GM06990 (cell line): ENCODE measurements around the gene PIK3CB.
"Not testable (repeated sequence)": the region's sequence is repeated elsewhere in the genome, so short reads cannot be mapped to it uniquely, and the experiment has no call there.

ENCODE experiments used
- DNase-seq: peaks from one replicate; pipeline ENCODE4 v3.0.0-alpha.2; 2011; ENCODE audit not compliant: insufficient read length; ENCODE audit errors: extremely low read depth
- H3K27me3 ChIP-seq: replicated peaks from 2 replicates; pipeline ENCODE4 v1.6.0; 2011; ENCODE audit warnings: low read length; ENCODE audit not compliant: control insufficient read depth, insufficient read depth
- H3K36me3 ChIP-seq: 2 replicates; pipeline ENCODE4 v1.5.1; 2011; ENCODE audit warnings: low read length; ENCODE audit not compliant: control insufficient read depth, insufficient read depth
- H3K4me3 ChIP-seq: replicated peaks from 2 replicates; pipeline ENCODE4 v1.5.1; 2011; ENCODE audit warnings: low read depth, mild to moderate bottlenecking, control low read depth, low read length
- TF ChIP-seq, protein P1 (sequence below): IDR thresholded peaks from 2 replicates; pipeline ENCODE4 v1.5.1; 2011; ENCODE audit warnings: low read length, control low read depth, mild to moderate bottlenecking, inconsistent platforms; ENCODE audit not compliant: insufficient read depth, poor library complexity, severe bottlenecking

The PIK3CB gene

DNA sequence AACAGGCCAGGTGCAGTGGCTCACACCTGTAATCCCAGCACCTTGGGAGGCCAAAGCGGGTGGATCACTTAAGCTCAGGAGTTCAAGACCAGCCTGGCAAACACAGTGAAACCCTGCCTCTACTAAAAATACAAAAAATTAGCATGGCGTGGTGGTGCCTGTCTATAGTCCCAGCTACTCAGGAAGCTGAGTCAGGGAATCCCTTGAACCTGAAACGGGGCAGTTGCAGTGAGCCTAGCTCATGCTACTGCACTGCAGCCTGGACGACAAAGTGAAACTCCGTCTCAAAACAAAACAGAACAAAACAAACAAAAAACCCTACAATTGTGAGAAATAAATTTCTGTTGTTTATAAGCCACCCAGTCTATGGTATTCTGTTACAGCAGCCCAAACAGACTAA lies 94.7 kb downstream of the PIK3CB start:
- Histone ChIP-seq H3K4me3 (no peak overlapping the region), H3K27me3 (no peaks in the 10 kb centered on the region), H3K36me3 (no peaks in the 10 kb centered on the region)
- DNase-seq: no peak
- TF ChIP-seq, protein P1, sequence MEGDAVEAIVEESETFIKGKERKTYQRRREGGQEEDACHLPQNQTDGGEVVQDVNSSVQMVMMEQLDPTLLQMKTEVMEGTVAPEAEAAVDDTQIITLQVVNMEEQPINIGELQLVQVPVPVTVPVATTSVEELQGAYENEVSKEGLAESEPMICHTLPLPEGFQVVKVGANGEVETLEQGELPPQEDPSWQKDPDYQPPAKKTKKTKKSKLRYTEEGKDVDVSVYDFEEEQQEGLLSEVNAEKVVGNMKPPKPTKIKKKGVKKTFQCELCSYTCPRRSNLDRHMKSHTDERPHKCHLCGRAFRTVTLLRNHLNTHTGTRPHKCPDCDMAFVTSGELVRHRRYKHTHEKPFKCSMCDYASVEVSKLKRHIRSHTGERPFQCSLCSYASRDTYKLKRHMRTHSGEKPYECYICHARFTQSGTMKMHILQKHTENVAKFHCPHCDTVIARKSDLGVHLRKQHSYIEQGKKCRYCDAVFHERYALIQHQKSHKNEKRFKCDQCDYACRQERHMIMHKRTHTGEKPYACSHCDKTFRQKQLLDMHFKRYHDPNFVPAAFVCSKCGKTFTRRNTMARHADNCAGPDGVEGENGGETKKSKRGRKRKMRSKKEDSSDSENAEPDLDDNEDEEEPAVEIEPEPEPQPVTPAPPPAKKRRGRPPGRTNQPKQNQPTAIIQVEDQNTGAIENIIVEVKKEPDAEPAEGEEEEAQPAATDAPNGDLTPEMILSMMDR: no peak

DNA sequence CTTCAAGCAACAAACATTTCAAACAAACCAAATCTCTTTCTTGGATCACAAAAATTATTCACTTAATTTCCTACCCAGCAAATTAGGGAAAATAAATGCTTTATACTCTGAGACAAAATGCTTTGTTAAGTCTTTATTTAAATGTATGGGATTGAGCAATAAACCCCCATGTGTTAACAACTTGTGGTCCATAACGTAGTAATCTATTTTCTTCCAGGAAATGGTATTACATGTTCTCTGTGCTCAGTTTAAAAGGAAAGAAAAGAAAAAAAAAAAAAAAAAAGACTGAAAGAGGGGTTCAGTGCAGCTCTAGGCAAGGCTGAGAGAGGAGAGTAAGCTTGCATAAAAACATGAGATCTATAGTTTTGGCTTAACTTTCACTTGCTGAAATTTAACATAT lies 102.3 kb downstream of the PIK3CB start:
- DNase-seq: no peak
- TF ChIP-seq, protein P1: no peak
- H3K36me3 ChIP-seq: no peaks in the 10 kb centered on the region

DNA sequence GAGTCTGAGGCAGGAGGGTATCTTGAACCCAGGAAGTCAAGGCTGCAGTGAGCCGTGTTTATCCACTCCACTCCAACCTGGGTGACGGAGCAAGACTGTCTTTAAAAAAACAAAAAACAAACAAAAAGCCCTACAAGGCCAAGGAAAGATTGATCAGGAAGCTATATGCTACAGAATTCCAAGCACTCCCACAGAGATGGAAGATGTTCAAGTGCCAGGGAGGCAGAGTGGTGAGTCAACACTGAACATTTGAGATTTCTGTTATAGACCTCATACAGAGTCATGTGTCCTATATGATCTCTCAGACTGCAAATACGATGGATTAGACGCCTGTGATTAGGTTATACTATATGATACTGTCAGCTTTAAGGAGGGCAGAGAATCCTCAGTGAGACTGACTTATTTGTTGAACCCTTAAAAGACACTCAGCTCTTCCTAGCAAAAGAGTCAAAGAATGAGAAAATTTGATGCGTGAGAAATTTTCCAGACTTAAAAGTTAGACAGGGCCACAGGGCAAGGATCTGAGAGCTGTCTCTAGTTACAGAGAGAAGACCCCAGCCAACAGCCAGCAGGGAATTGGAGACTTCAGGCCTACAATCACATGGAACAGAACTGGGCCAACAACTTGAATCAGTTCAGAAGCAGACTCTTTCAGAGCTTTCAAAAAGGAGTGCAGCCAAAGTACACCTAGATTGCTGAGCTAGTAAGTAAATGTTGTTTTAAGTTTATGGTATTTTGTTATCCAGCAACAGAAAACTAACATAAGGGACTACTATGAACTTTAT lies 107.6 kb downstream of the PIK3CB start:
- Histone ChIP-seq H3K4me3 (no peak overlapping the region), H3K27me3 (no peaks in the 10 kb centered on the region), H3K36me3 (no peaks in the 10 kb centered on the region)
- TF ChIP-seq, protein P1: no peak
- DNase-seq: no peak

More for the DNA sequence above, 102.3 kb downstream of the PIK3CB start:
- no peaks in the 10 kb centered on the region for H3K27me3 ChIP-seq
- no peak overlapping the region for H3K4me3 ChIP-seq

DNA sequence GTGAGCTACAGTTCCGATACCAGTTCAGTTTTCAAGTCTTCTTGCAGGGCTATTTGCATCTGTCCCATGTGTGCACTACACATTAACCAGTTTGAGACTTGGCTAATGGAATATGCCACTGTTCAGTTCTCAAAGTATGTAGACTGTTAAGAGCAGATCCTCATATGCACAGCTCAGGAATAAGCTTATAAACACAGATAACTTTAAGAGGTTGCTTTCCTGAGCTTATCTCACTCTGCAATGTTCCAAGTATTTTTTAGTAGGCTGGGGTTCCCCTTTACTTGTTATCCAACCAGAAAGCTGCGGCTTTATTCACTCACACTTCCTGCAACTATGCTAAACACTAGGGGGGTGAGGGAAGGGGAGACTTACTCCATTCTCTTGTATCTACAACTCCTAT lies 108.7 kb downstream of the PIK3CB start:
- not testable (repeated sequence) for H3K36me3 ChIP-seq, H3K4me3 ChIP-seq, H3K27me3 ChIP-seq, DNase-seq

DNA sequence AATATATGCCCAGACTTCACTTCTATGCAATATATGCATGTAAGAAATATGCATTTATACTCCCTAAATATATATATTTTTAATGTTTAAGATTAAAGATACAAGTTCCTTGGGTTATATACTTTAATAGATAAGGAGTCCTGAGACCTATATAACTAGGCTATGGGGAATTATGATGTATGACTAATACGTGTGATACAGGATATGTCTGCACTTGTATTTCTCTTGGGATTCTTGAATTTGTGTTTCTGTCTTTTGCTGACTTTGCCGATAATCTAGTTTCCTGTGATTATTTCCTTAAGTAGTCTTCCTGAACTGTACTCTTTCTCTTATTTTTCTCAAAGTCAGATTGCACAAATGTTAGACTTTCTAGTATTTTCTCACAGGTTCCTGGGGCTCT lies 109.6 kb downstream of the PIK3CB start:
- Histone ChIP-seq H3K27me3 (no peaks in the 10 kb centered on the region), H3K36me3 (no peaks in the 10 kb centered on the region), H3K4me3 (no peak overlapping the region)
- TF ChIP-seq, protein P1: no peak
- no peak for DNase-seq

DNA sequence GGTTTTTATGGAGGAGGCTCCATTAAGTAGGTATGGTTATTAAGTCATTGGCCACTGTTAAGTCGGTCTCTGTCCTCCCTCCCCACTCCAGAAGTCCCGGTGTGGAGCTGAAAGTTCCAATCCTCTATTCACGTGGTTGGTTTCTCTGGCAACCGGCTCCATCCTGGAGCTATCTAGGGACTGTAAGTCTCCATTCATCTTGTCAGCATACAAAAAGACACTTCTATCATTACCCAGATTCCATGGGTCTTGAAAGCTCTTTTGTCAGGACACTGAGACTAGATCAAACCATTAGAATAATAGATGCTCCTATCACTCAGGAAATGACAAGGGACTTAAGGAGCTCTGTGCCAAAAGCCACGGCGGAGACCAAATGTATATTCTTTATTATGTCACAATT lies 110.3 kb downstream of the PIK3CB start:
- H3K4me3 ChIP-seq: no peak overlapping the region
- DNase-seq: no peak
- no peaks in the 10 kb centered on the region for H3K27me3 ChIP-seq
- TF ChIP-seq, protein P1: no peak
- no peaks in the 10 kb centered on the region for H3K36me3 ChIP-seq
